MG63 (cell line): ENCODE data around the gene SREK1. TPM values are rescaled to one million over a fixed set of nuclear protein-coding genes. Genes with fewer than 3 reads are reported as not detected.

Experiments
- DNase-seq: peaks from one replicate; pipeline ENCODE4 v3.0.0-alpha.2; 2020
- H3K27me3 ChIP-seq: fragments of 250-450 bp; sonication (Bioruptor Pico); 2 replicates; pipeline ENCODE4 v1.5.1; 2020; ENCODE audit warnings: mild to moderate bottlenecking, moderate library complexity
- H3K36me3 ChIP-seq: fragments of 250-450 bp; sonication (Bioruptor Pico); 2 replicates; pipeline ENCODE4 v1.5.1; 2020; ENCODE audit warnings: mild to moderate bottlenecking, moderate library complexity
- H3K4me3 ChIP-seq: fragments of 250-450 bp; sonication (Bioruptor Pico); 2 replicates; pipeline ENCODE4 v1.5.1; 2020; ENCODE audit warnings: mild to moderate bottlenecking, moderate library complexity
- H3K9me3 ChIP-seq: fragments of 250-450 bp; sonication (Bioruptor Pico); 2 replicates; pipeline ENCODE4 v1.5.1; 2020; ENCODE audit warnings: mild to moderate bottlenecking, moderate library complexity
- total RNA-seq: library from RNA; depleted of rRNA; stranded (reverse); fragments of >200 nt; shearing (Covaris generic); gene quantifications from 2 replicates; pipeline ENCODE4 v1.2.3, GENCODE V29; 2014; ENCODE audit warnings: low replicate concordance

SREK1 gene
- total RNA-seq, 1 experiment from 2014 or later, result 12.2 TPM

GRCh38 chr5:66149950-66150349 is 5.8 kb downstream of the SREK1 start:
- Histone ChIP-seq H3K9me3 (no peaks in the 10 kb centered on the region), H3K27me3 (no peaks in the 10 kb centered on the region), H3K36me3 (peaks cover 22% of the 10 kb centered on the region), H3K4me3 (no peak overlapping the region)
- DNase-seq, result no peak

GRCh38 chr5:66151030-66151429 is 6.9 kb downstream of the SREK1 start:
- H3K9me3 ChIP-seq, result no peaks in the 10 kb centered on the region
- H3K36me3 ChIP-seq, result peaks cover 27% of the 10 kb centered on the region
- no peak overlapping the region for H3K4me3 ChIP-seq
- no peak for DNase-seq
- no peaks in the 10 kb centered on the region for H3K27me3 ChIP-seq

GRCh38 chr5:66151491-66151890 is 7.4 kb downstream of the SREK1 start:
- H3K4me3 ChIP-seq, result no peak overlapping the region
- no peaks in the 10 kb centered on the region for H3K27me3 ChIP-seq
- no peak for DNase-seq
- H3K9me3 ChIP-seq, result no peaks in the 10 kb centered on the region
- peaks cover 22% of the 10 kb centered on the region for H3K36me3 ChIP-seq

- H3K27me3 ChIP-seq, result no peaks in the 10 kb centered on the region
- H3K36me3 ChIP-seq, result peaks cover 48% of the 10 kb centered on the region
- no peak overlapping the region for H3K4me3 ChIP-seq
- no peak for DNase-seq
- no peaks in the 10 kb centered on the region for H3K9me3 ChIP-seq
Observed at GRCh38 chr5:66157046-66157445, 12.9 kb downstream of the SREK1 start.

GRCh38 chr5:66161356-66161755 is 17.3 kb downstream of the SREK1 start:
- DNase-seq, result no peak
- Histone ChIP-seq H3K4me3 (no peak overlapping the region), H3K9me3 (no peaks in the 10 kb centered on the region), H3K36me3 (peaks cover 77% of the 10 kb centered on the region), H3K27me3 (no peaks in the 10 kb centered on the region)

- no peak for DNase-seq
- Histone ChIP-seq H3K9me3 (no peaks in the 10 kb centered on the region), H3K27me3 (no peaks in the 10 kb centered on the region), H3K36me3 (peaks cover 74% of the 10 kb centered on the region), H3K4me3 (no peak overlapping the region)
Observed at GRCh38 chr5:66164044-66164790, 20.1 kb downstream of the SREK1 start.

- H3K4me3 ChIP-seq, result no peak overlapping the region
- H3K9me3 ChIP-seq, result no peaks in the 10 kb centered on the region
- H3K27me3 ChIP-seq, result no peaks in the 10 kb centered on the region
- peaks cover 64% of the 10 kb centered on the region for H3K36me3 ChIP-seq
- DNase-seq, result no peak
Observed at GRCh38 chr5:66168226-66168625, 24.1 kb downstream of the SREK1 start.

GRCh38 chr5:66169534-66169933 is 25.4 kb downstream of the SREK1 start:
- Histone ChIP-seq H3K27me3 (no peaks in the 10 kb centered on the region), H3K4me3 (no peak overlapping the region), H3K36me3 (peaks cover 62% of the 10 kb centered on the region), H3K9me3 (no peaks in the 10 kb centered on the region)
- no peak for DNase-seq

GRCh38 chr5:66170195-66170919 is 26.3 kb downstream of the SREK1 start:
- Histone ChIP-seq H3K36me3 (peaks cover 63% of the 10 kb centered on the region), H3K4me3 (no peak overlapping the region), H3K27me3 (no peaks in the 10 kb centered on the region), H3K9me3 (no peaks in the 10 kb centered on the region)
- DNase-seq, result no peak

GRCh38 chr5:66171349-66172344 is 27.5 kb downstream of the SREK1 start:
- H3K4me3 ChIP-seq, result no peak overlapping the region
- no peak for DNase-seq
- H3K27me3 ChIP-seq, result no peaks in the 10 kb centered on the region
- peaks cover 66% of the 10 kb centered on the region for H3K36me3 ChIP-seq
- no peaks in the 10 kb centered on the region for H3K9me3 ChIP-seq

GRCh38 chr5:66174338-66174737 is 30.2 kb downstream of the SREK1 start:
- no peak for DNase-seq
- Histone ChIP-seq H3K4me3 (no peak overlapping the region), H3K36me3 (peaks cover 86% of the 10 kb centered on the region), H3K27me3 (no peaks in the 10 kb centered on the region), H3K9me3 (no peaks in the 10 kb centered on the region)

- no peak for DNase-seq
- Histone ChIP-seq H3K4me3 (no peak overlapping the region), H3K36me3 (peaks cover 79% of the 10 kb centered on the region), H3K9me3 (no peaks in the 10 kb centered on the region), H3K27me3 (no peaks in the 10 kb centered on the region)
Observed at GRCh38 chr5:66178799-66179198, 34.7 kb downstream of the SREK1 start.

- no peak for DNase-seq
- Histone ChIP-seq H3K36me3 (peaks cover 75% of the 10 kb centered on the region), H3K9me3 (no peaks in the 10 kb centered on the region), H3K27me3 (no peaks in the 10 kb centered on the region), H3K4me3 (no peak overlapping the region)
Observed at GRCh38 chr5:66179297-66180051, 35.4 kb downstream of the SREK1 start.

- H3K27me3 ChIP-seq, result no peaks in the 10 kb centered on the region
- peaks cover 65% of the 10 kb centered on the region for H3K36me3 ChIP-seq
- H3K9me3 ChIP-seq, result no peaks in the 10 kb centered on the region
- no peak overlapping the region for H3K4me3 ChIP-seq
- no peak for DNase-seq
Observed at GRCh38 chr5:66180282-66181155, 36.4 kb downstream of the SREK1 start.

- DNase-seq, result no peak
Observed at GRCh38 chr5:66186108-66186507, 42.0 kb downstream of the SREK1 start.

More at GRCh38 chr5:66186108-66186507, 42.0 kb downstream of the SREK1 start:
- H3K9me3 ChIP-seq, result no peaks in the 10 kb centered on the region
- H3K36me3 ChIP-seq, result peaks cover 19% of the 10 kb centered on the region
- H3K27me3 ChIP-seq, result no peaks in the 10 kb centered on the region
- no peak overlapping the region for H3K4me3 ChIP-seq
